MG63 (cell line): ENCODE results near the gene ZNF786. TPM values are rescaled to one million over a fixed set of nuclear protein-coding genes. Genes with fewer than 3 reads are reported as not detected.

Experiments
- DNase-seq: peaks from one replicate; pipeline ENCODE4 v3.0.0-alpha.2; 2020
- H3K27me3 ChIP-seq: fragments of 250-450 bp; sonication (Bioruptor Pico); 2 replicates; pipeline ENCODE4 v1.5.1; 2020; ENCODE audit warnings: mild to moderate bottlenecking, moderate library complexity
- H3K36me3 ChIP-seq: fragments of 250-450 bp; sonication (Bioruptor Pico); 2 replicates; pipeline ENCODE4 v1.5.1; 2020; ENCODE audit warnings: mild to moderate bottlenecking, moderate library complexity
- H3K4me3 ChIP-seq: fragments of 250-450 bp; sonication (Bioruptor Pico); 2 replicates; pipeline ENCODE4 v1.5.1; 2020; ENCODE audit warnings: mild to moderate bottlenecking, moderate library complexity
- H3K9me3 ChIP-seq: fragments of 250-450 bp; sonication (Bioruptor Pico); 2 replicates; pipeline ENCODE4 v1.5.1; 2020; ENCODE audit warnings: mild to moderate bottlenecking, moderate library complexity
- total RNA-seq: library from RNA; depleted of rRNA; stranded (reverse); fragments of >200 nt; shearing (Covaris generic); gene quantifications from 2 replicates; pipeline ENCODE4 v1.2.3, GENCODE V29; 2014; ENCODE audit warnings: low replicate concordance; rRNA removed

Gene ZNF786, protein sequence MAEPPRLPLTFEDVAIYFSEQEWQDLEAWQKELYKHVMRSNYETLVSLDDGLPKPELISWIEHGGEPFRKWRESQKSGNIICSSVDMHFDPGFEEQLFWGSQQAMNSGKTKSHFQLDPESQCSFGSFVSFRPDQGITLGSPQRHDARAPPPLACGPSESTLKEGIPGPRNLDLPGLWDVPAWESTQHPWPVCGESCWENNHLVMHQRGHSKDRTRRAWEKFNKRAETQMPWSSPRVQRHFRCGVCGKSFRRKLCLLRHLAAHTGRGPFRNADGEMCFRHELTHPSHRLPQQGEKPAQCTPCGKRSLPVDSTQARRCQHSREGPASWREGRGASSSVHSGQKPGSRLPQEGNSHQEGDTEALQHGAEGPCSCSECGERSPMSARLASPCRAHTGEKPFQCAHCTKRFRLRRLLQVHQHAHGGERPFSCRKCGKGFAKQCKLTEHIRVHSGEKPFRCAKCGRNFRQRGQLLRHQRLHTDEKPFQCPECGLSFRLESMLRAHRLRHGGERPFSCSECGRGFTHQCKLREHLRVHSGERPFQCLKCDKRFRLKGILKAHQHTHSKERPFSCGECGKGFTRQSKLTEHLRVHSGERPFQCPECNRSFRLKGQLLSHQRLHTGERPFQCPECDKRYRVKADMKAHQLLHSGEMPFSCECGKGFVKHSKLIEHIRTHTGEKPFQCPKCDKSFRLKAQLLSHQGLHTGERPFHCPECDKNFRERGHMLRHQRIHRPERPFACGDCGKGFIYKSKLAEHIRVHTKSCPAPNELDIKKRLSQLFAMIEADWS
- 3.6 and 4.5 TPM in 2 replicates for total RNA-seq

DNA sequence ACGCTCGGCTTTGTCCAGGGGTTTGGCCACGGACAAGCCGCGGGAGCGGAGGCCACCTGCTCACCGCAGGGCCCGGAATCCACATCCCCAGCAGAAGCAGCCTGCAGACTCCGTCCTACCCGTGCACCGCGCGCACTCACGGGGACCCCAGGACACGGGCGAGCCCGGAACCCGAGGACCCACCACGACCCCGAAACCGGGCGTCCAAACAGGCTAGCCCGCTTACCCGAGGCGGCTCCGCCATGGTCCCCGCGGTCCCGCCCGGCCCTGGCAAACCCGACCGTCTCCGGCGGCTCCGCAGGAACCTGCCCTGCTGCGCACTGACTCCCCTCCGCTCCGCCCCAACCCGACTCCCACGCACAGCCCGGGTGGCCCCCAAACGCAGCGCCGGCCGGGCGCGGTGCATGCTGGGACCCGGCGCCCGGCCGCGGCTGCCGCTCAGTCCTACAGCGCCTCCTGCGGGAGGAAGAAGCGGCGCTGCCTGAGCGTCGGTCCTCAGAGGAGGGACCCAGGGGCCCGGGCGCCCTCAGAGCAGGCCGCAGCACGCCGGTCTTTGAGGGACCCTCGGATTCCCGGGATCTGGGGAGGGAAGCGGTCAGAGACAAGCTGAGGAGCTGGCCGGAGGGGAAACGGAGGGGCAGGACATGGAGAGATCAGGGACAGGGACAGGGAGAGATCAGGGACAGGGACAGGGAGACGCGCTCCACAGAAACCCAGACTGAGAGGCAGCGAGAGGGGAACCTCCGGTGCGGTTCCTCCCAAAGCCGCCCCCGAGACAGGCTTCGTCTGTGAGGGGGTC is at the start of gene ZNF786:
Gene ZNF786 (minus strand): TSS at position 322 of the 799 bp plus-strand sequence. CDS start 78 bp downstream, at position 244.
- Histone ChIP-seq H3K9me3 (no peaks in the 10 kb centered on the region), H3K27me3 (no peaks in the 10 kb centered on the region), H3K4me3 (peak within 1 kb of the TSS; percentile 86), H3K36me3 (no peaks in the 10 kb centered on the region; the same call in 1 of the 2 replicates)
- DNase-seq: peak; percentile 86

GRCh38 chr7:149136118-149136517 is 45.6 kb upstream of the ZNF786 start:
- Histone ChIP-seq H3K9me3 (no peaks in the 10 kb centered on the region; the same call in 1 of the 2 replicates), H3K4me3 (no peak overlapping the region), H3K36me3 (peaks cover 4% of the 10 kb centered on the region; the same call in 1 of the 2 replicates), H3K27me3 (no peaks in the 10 kb centered on the region)
- no peak for DNase-seq

DNA sequence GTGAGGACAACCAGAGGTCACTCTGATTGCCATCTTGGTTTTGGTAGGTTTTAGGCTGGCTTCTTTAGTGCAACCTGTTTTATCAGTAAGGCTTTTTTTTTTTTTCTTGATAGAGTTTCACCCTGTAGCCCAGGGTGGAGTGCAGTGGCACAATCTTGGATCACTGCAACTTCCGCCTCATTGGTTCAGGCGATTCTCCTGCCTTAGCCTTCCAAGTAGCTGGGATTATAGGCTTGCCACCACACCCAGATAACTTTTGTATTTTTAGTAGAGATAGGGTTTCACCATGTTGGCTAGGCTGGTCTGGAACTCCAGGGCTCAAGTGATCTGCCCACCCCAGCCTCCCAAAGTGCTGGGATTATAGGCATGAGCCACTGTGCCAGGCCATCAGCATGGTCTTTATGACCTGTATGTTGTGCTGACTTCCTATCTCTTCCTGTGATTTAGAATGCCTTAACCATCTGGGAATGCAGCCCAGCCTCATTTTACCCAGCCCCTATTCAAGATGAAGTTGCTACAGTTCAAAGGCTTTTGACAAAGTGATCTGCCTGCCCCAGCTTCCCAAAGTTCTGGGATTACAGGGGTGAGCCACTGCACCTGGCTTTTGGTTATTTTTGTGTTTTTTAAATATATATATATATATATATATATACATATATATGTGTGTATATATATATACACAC is 42.7 kb upstream of the ZNF786 start:
- no peak overlapping the region for H3K4me3 ChIP-seq
- no peaks in the 10 kb centered on the region for H3K27me3 ChIP-seq
- H3K9me3 ChIP-seq: peaks cover 5% of the 10 kb centered on the region; the same call in 1 of the 2 replicates
- DNase-seq: no peak
- H3K36me3 ChIP-seq: peaks cover 26% of the 10 kb centered on the region

- no peak overlapping the region for H3K4me3 ChIP-seq
- peaks cover 26% of the 10 kb centered on the region for H3K36me3 ChIP-seq
- no peak for DNase-seq
- H3K9me3 ChIP-seq: peaks cover 5% of the 10 kb centered on the region; the same call in 1 of the 2 replicates
- H3K27me3 ChIP-seq: no peaks in the 10 kb centered on the region
These were observed 40.2 kb upstream of the ZNF786 start for GRCh38 chr7:149130572-149131198.

DNA sequence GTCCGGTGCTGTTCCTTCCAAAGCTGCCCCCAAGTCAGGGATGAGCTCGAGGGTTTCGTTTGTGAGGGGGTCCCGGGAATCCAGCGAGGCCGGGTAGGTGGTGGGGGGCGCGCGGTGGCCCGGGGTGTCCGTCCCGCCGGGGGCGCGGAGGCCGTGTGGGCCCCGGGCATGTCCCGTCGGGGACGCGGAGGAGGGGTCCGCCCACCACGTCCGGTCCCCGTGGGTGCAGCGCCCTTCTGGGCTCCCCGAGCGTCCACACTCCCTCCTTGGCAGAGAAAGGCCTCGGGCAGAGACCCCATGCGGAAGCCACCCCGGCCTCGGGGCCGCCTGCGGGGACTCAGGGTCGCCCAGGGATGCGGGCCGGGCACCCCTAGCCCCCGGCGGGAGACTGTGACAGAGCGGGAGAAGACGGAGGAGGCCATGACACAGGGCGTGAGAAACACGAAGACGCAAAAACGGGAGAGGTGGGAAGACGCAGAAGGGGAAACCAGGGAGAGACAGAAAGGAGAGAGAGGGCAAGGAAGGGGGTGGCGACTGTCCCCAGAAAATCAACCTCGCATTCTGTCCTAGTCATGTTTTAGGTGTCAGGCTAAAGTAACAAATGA is 36.2 kb upstream of the ZNF786 start:
- H3K4me3 ChIP-seq: peak overlapping the region; percentile 86
- H3K27me3 ChIP-seq: no peaks in the 10 kb centered on the region
- peaks cover 5% of the 10 kb centered on the region; the same call in 1 of the 2 replicates for H3K9me3 ChIP-seq
- H3K36me3 ChIP-seq: peaks cover 26% of the 10 kb centered on the region
- DNase-seq: peak; percentile 43

DNA sequence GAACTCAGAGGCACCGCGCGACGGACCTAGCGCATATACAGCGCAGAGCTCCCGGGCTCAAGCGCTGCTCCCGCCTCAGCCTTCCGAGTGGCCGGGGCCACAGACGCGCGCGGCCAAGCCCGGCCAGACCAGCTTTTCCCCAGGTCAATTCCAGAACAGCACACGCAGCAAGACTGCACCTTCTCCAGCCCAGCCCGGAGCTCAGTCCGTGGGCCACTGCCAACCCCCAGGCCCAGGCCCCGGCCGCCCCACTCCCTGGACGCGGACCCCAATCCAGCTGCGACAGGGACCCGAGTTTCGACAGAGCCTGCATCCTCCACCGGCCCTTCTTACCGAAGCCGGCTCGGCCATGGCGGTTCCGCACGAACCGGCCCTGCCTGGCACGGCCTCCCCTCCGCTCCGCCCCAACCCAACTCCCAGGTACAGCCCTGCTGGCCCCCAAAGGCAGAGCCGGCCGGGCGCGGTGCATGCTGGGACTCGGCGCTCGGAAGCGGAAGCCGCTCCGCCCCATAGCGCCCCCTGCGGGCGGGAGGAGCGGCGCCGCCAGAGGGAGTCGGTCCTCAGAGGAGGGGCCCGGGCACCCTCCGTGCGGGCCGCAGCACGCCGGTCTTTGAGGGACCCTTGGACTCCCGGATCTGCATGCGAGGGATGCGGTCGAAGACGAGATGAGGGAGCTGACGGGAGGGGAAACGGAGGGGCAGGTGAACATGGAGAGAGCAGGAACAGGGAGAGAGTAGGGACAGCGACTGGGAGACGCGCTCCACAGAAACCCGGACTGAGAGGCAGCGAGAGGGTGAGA is 35.5 kb upstream of the ZNF786 start, which contains the start of gene ZNF425:
Gene ZNF425 (minus strand): TSS at position 462 of the 799 bp plus-strand sequence. CDS start 111 bp downstream, at position 351.
- no peaks in the 10 kb centered on the region for H3K27me3 ChIP-seq
- peak within 1 kb of the TSS; percentile 86 for H3K4me3 ChIP-seq
- DNase-seq: peak; percentile 84
- peaks cover 22% of the 10 kb centered on the region for H3K36me3 ChIP-seq
- H3K9me3 ChIP-seq: peaks cover 5% of the 10 kb centered on the region; the same call in 1 of the 2 replicates

DNA sequence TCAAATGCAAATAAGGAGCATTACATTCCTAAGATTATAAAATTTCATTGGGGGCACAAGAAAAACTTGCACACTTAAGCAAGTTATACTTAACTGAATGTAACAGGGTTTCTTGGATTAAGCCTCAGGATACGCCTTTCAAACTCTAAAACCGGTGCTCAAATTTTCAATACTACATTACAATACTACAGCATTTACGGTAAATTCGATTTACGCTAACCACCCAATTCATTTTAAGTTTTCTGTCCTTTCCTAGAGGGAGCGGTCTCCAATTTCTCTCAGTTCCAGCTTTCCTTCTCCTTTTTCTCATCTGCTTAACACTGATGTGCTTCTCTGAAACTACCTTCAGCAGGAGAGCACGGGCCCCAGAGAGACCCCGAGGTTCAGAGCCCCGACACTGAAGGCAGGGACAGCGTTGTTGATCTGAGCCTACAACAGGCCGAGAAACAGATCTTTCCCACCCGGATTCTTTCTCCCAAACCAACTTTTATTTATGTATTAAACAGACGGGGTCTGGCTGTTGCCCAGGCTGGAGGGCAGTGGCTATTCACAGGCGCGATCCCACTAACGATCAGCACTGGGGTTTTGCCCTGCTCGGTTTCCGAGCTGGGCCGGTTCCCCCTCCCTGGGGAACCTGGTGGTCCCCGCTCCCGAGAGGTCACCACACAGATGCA is 34.8 kb upstream of the ZNF786 start:
- Histone ChIP-seq H3K9me3 (no peaks in the 10 kb centered on the region; the same call in 1 of the 2 replicates), H3K4me3 (peak overlapping the region; percentile 86), H3K36me3 (peaks cover 15% of the 10 kb centered on the region), H3K27me3 (no peaks in the 10 kb centered on the region)
- no peak for DNase-seq

GRCh38 chr7:149109969-149110368 is 19.5 kb upstream of the ZNF786 start:
- peak; percentile 11 for DNase-seq
- Histone ChIP-seq H3K9me3 (no peaks in the 10 kb centered on the region), H3K36me3 (no peaks in the 10 kb centered on the region)

GRCh38 chr7:149104749-149105148 is 14.2 kb upstream of the ZNF786 start:
- no peaks in the 10 kb centered on the region for H3K27me3 ChIP-seq

More at GRCh38 chr7:149109969-149110368, 19.5 kb upstream of the ZNF786 start:
- Histone ChIP-seq H3K4me3 (no peak overlapping the region), H3K27me3 (no peaks in the 10 kb centered on the region)

DNA sequence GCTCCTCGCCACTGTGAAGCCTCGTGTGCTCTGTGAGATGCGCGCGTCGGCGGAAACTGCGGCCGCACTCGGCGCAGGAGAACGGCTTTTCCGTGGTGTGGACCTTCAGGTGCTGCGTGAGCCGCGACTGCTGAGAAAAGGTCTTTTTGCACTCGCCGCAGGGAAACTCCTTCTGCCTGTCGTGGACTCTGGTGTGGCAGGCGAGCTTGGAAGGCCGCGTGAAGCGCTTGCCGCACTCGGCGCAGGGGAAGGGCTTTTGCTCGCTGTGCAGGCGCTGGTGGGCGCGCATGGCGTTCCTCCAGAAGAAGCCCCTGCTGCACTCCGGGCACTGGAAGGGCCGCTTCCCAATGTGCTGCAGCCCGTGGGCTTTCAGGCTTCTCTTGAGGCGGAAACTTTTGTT is 13.7 kb upstream of the ZNF786 start:
- Histone ChIP-seq H3K27me3 (no peaks in the 10 kb centered on the region), H3K4me3 (no peak overlapping the region), H3K36me3 (no peaks in the 10 kb centered on the region), H3K9me3 (no peaks in the 10 kb centered on the region)
- DNase-seq: no peak

More at GRCh38 chr7:149104749-149105148, 14.2 kb upstream of the ZNF786 start:
- H3K36me3 ChIP-seq: no peaks in the 10 kb centered on the region
- H3K9me3 ChIP-seq: no peaks in the 10 kb centered on the region
- DNase-seq: no peak
- no peak overlapping the region for H3K4me3 ChIP-seq

DNA sequence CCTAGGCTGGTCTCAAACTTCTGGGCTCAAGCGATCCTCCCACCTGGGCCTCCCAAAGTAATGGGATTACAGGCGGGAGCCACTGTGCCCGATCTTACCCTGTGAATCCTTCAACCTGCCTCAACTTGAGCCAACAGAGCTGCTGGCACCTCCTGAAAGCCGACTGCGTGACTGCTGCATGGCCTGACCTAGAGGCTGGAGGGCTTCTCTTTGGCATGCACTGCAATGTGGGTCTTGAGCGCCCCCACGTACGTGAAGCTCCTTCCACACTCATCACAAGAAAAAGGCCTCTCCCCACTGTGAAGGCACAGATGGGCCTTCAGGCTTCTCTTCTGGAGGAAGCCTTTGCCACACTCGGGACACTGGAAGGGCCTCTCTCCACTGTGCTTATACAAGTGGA is 12.9 kb upstream of the ZNF786 start:
- no peak for DNase-seq
- Histone ChIP-seq H3K4me3 (no peak overlapping the region), H3K36me3 (no peaks in the 10 kb centered on the region), H3K9me3 (no peaks in the 10 kb centered on the region), H3K27me3 (no peaks in the 10 kb centered on the region)

GRCh38 chr7:149102666-149103065 is 12.1 kb upstream of the ZNF786 start:
- Histone ChIP-seq H3K9me3 (no peaks in the 10 kb centered on the region), H3K36me3 (no peaks in the 10 kb centered on the region), H3K27me3 (no peaks in the 10 kb centered on the region), H3K4me3 (no peak overlapping the region)
- no peak for DNase-seq

DNA sequence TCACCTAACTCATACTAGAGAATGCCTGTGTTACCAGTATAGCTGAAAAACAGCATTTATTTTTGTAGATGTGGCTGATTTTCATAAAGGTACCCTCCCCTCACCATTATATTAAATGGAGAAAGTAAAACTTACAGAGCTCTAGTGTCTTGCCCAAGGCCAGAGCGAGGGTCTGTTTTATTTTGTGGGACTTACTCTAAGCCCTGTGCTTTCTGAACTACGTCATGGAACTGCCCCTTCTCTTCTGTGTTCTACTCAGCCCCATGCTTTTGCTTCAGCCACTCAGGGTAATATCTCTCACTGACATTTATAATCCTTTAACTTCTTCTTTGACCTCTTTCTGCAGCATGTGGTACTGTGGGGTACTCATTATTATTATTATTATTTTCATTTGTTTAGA is 10.3 kb upstream of the ZNF786 start:
- Histone ChIP-seq H3K9me3 (no peaks in the 10 kb centered on the region), H3K4me3 (no peak overlapping the region), H3K27me3 (no peaks in the 10 kb centered on the region), H3K36me3 (no peaks in the 10 kb centered on the region)
- DNase-seq: no peak

DNA sequence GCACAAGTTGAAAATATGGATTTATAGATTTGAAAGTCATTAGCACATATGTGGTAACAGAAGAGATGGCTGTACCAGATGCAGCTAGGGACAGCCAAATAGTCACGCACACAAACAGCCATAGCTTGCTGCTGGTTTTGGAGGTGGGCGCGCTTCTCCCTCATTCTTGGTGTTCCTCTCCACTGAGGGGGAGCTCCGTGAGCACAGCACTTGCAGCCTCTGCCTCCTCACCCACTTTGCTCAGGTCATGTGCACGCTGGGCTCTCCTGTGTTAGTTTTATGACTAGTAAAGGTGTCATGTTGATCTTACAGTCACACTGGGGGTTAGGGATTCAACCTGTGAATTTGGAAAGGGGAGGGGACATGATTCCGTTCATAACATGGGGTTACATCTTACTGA is 8.5 kb upstream of the ZNF786 start:
- no peak for DNase-seq
- H3K9me3 ChIP-seq: no peaks in the 10 kb centered on the region
- H3K4me3 ChIP-seq: no peak overlapping the region
- no peaks in the 10 kb centered on the region for H3K27me3 ChIP-seq
- no peaks in the 10 kb centered on the region for H3K36me3 ChIP-seq
